ENCODE measurements around the gene COL9A3.
"Not testable (repeated sequence)": the region's sequence is repeated elsewhere in the genome, so short reads cannot be mapped to it uniquely, and the experiment has no call there.

The COL9A3 gene

DNA sequence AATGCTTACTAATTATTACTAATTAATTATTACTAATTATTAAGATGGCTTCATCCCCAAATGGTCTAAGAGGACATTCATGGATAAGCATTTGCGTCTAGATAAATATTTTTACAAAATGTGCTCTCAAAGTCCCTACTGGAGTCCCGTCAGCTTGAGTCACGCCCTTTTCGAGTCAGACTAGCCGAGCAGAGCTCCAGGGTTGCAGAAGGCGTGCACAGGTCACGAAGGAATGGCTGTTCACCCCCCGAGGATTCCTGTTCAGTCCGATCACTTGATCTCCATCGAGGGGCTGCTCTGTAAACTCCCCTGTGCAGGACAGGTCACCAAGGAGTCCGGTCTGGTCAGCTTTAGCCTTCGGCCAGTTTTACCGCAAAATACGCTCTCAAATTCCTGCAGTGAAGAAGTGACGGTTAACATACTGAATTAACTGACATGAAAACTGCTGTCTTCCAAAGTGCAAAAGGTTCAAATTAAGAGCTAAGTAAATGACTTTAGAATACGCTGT, 24.9 kb downstream of the COL9A3 start:
- H3K9ac ChIP-seq (ENCODE audit: low read length in 2 of 2), result no peak overlapping the region
- H3K36me3 ChIP-seq (ENCODE audit: control insufficient read depth in 2 of 2, insufficient read depth in 2 of 2, low read length in 2 of 2), result no peaks in the 10 kb centered on the region
- H3K9me3 ChIP-seq (ENCODE audit: control insufficient read depth in 2 of 2, low read length in 2 of 2), result no peaks in the 10 kb centered on the region
- H3K4me3 ChIP-seq (ENCODE audit: low read length in 2 of 2), result no peak overlapping the region
- no peaks in the 10 kb centered on the region for H3K4me1 ChIP-seq (ENCODE audit: control insufficient read depth, insufficient read depth, low read length)
- peaks cover 0 to 4% of the 10 kb centered on the region in 2 donors for H3K27me3 ChIP-seq (ENCODE audit: control insufficient read depth in 1 of 2, insufficient read depth in 2 of 2, low read length in 2 of 2)
- H3K27ac ChIP-seq (ENCODE audit: low read length), result no peak overlapping the region

DNA sequence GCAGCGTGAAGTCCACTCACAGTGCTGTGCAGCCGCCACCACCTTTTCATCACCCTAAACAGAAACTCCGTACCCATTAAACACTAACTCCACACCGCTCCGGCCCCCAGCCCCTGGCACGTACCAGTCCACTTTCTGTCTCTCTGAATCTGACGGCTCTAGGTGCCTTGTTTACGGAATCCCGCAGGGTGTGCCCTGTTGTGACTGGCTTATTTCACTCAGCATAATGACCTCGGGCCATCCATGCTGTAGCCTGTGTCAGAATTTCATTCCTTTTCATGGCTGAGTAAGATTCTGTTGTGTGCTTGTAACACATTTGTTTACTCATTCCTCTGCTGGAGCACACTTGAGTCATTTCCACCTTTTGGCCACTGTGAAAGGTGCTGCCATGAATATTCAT, 26.8 kb downstream of the COL9A3 start:
- Histone ChIP-seq H3K27me3 (ENCODE audit: control insufficient read depth in 1 of 2, insufficient read depth in 2 of 2, low read length in 2 of 2) (peaks cover 0 to 2% of the 10 kb centered on the region in 2 donors), H3K9me3 (ENCODE audit: control insufficient read depth in 2 of 2, low read length in 2 of 2) (no peaks in the 10 kb centered on the region), H3K27ac (ENCODE audit: low read length) (no peak overlapping the region), H3K4me3 (ENCODE audit: low read length in 2 of 2) (no peak overlapping the region), H3K4me1 (ENCODE audit: control insufficient read depth, insufficient read depth, low read length) (no peaks in the 10 kb centered on the region), H3K36me3 (ENCODE audit: control insufficient read depth in 2 of 2, insufficient read depth in 2 of 2, low read length in 2 of 2) (no peaks in the 10 kb centered on the region), H3K9ac (ENCODE audit: low read length in 2 of 2) (no peak overlapping the region)

DNA sequence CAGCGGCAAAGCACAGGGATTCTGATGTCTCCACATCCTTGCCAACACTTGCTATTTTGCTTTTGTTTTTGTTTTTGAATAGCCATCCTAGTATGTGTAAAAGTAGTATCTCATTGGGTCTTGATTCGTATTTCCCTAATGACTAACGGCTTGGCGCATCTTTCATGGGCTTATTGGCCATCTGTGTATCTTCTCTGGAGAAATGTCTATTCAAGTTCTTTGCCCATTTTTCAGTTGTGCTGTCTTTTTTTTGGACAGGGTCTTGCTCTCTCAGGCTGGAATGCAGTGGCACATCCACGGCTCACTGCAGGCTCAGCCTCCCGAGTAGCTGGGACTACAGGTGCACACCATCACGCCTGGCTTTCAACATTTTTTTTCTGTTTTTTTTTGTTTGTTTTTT, 27.3 kb downstream of the COL9A3 start:
- Histone ChIP-seq H3K4me3 (ENCODE audit: low read length in 2 of 2) (no peak overlapping the region), H3K9me3 (ENCODE audit: control insufficient read depth in 2 of 2, low read length in 2 of 2) (no peaks in the 10 kb centered on the region), H3K4me1 (ENCODE audit: control insufficient read depth, insufficient read depth, low read length) (no peaks in the 10 kb centered on the region), H3K9ac (ENCODE audit: low read length in 2 of 2) (no peak overlapping the region), H3K36me3 (ENCODE audit: control insufficient read depth in 2 of 2, insufficient read depth in 2 of 2, low read length in 2 of 2) (no peaks in the 10 kb centered on the region), H3K27ac (ENCODE audit: low read length) (no peak overlapping the region), H3K27me3 (ENCODE audit: control insufficient read depth in 1 of 2, insufficient read depth in 2 of 2, low read length in 2 of 2) (peaks cover 0 to 2% of the 10 kb centered on the region in 2 donors)

GRCh38 chr20:62845416-62846160, 28.7 kb downstream of the COL9A3 start:
- Histone ChIP-seq H3K27me3 (ENCODE audit: control insufficient read depth in 1 of 2, insufficient read depth in 2 of 2, low read length in 2 of 2) (no peaks in the 10 kb centered on the region), H3K9ac (ENCODE audit: low read length in 2 of 2) (no peak overlapping the region)

DNA sequence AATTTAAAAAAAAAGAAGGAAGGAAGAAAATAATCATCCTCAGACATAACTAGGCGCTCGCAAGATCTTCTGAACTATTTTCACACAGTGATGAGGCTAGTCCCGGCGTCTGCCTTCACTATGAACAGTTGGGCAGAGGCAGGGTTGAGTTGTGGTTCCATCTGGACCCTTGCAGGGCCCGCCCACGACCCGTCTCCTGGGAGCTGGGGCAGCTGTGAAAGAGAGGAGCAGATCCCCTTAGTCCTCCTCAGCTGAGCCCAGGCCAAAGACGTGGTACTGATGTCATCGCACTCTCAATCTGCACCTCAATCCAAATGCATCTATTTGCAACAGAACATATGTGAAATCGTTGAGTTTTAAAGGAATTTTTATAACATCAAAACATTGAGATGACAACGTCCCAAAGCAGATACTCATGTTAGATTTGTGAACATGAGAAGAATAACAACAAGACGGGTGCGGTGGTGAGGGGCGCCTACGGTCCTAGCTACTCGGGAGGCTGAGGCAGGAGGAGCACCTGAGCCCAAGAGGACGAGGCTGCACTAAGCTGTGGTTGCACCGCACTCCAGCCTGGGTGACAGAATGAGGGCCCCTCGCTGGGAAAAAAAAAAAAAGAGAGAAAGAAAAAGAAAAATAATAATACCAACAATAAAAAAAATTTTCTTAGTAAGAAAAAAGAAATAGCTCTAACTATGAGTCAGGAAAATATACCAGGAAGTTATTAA, 29.5 kb downstream of the COL9A3 start:
- H3K4me3 ChIP-seq (ENCODE audit: low read length in 2 of 2), result no peak overlapping the region
- H3K36me3 ChIP-seq (ENCODE audit: control insufficient read depth in 2 of 2, insufficient read depth in 2 of 2, low read length in 2 of 2), result no peaks in the 10 kb centered on the region
- no peaks in the 10 kb centered on the region for H3K4me1 ChIP-seq (ENCODE audit: control insufficient read depth, insufficient read depth, low read length)
- no peak overlapping the region for H3K9ac ChIP-seq (ENCODE audit: low read length in 2 of 2)
- no peaks in the 10 kb centered on the region for H3K9me3 ChIP-seq (ENCODE audit: control insufficient read depth in 2 of 2, low read length in 2 of 2)
- no peak overlapping the region for H3K27ac ChIP-seq (ENCODE audit: low read length)
- H3K27me3 ChIP-seq (ENCODE audit: control insufficient read depth in 1 of 2, insufficient read depth in 2 of 2, low read length in 2 of 2), result no peaks in the 10 kb centered on the region

More at GRCh38 chr20:62845416-62846160, 28.7 kb downstream of the COL9A3 start:
- Histone ChIP-seq H3K36me3 (ENCODE audit: control insufficient read depth in 2 of 2, insufficient read depth in 2 of 2, low read length in 2 of 2) (no peaks in the 10 kb centered on the region), H3K27ac (ENCODE audit: low read length) (no peak overlapping the region), H3K4me1 (ENCODE audit: control insufficient read depth, insufficient read depth, low read length) (no peaks in the 10 kb centered on the region), H3K4me3 (ENCODE audit: low read length in 2 of 2) (no peak overlapping the region), H3K9me3 (ENCODE audit: control insufficient read depth in 2 of 2, low read length in 2 of 2) (no peaks in the 10 kb centered on the region)

- H3K9ac ChIP-seq (ENCODE audit: low read length in 2 of 2); H3K27me3 ChIP-seq (ENCODE audit: control insufficient read depth in 1 of 2, insufficient read depth in 2 of 2, low read length in 2 of 2); H3K27ac ChIP-seq (ENCODE audit: low read length); H3K4me1 ChIP-seq (ENCODE audit: control insufficient read depth, insufficient read depth, low read length); H3K9me3 ChIP-seq (ENCODE audit: control insufficient read depth in 2 of 2, low read length in 2 of 2); H3K4me3 ChIP-seq (ENCODE audit: low read length in 2 of 2); H3K36me3 ChIP-seq (ENCODE audit: control insufficient read depth in 2 of 2, insufficient read depth in 2 of 2, low read length in 2 of 2): not testable (repeated sequence)
These were observed 32.1 kb downstream of the COL9A3 start for GRCh38 chr20:62848917-62849316.

- H3K4me1 ChIP-seq (ENCODE audit: control insufficient read depth, insufficient read depth, low read length), result no peaks in the 10 kb centered on the region
- H3K9ac ChIP-seq (ENCODE audit: low read length in 2 of 2), result no peak overlapping the region
- no peak overlapping the region for H3K27ac ChIP-seq (ENCODE audit: low read length)
- no peaks in the 10 kb centered on the region for H3K27me3 ChIP-seq (ENCODE audit: control insufficient read depth in 1 of 2, insufficient read depth in 2 of 2, low read length in 2 of 2)
- no peaks in the 10 kb centered on the region for H3K9me3 ChIP-seq (ENCODE audit: control insufficient read depth in 2 of 2, low read length in 2 of 2)
- H3K4me3 ChIP-seq (ENCODE audit: low read length in 2 of 2), result no peak overlapping the region
- H3K36me3 ChIP-seq (ENCODE audit: control insufficient read depth in 2 of 2, insufficient read depth in 2 of 2, low read length in 2 of 2), result peaks cover 0 to 3% of the 10 kb centered on the region in 2 donors
These were observed 32.6 kb downstream of the COL9A3 start for GRCh38 chr20:62849431-62849830.

GRCh38 chr20:62850333-62850974, 33.6 kb downstream of the COL9A3 start:
- Histone ChIP-seq H3K27ac (ENCODE audit: low read length) (no peak overlapping the region), H3K36me3 (ENCODE audit: control insufficient read depth in 2 of 2, insufficient read depth in 2 of 2, low read length in 2 of 2) (peaks cover 0 to 3% of the 10 kb centered on the region in 2 donors), H3K9me3 (ENCODE audit: control insufficient read depth in 2 of 2, low read length in 2 of 2) (no peaks in the 10 kb centered on the region), H3K4me3 (ENCODE audit: low read length in 2 of 2) (no peak overlapping the region), H3K27me3 (ENCODE audit: control insufficient read depth in 1 of 2, insufficient read depth in 2 of 2, low read length in 2 of 2) (no peaks in the 10 kb centered on the region), H3K4me1 (ENCODE audit: control insufficient read depth, insufficient read depth, low read length) (no peaks in the 10 kb centered on the region), H3K9ac (ENCODE audit: low read length in 2 of 2) (no peak overlapping the region)

DNA sequence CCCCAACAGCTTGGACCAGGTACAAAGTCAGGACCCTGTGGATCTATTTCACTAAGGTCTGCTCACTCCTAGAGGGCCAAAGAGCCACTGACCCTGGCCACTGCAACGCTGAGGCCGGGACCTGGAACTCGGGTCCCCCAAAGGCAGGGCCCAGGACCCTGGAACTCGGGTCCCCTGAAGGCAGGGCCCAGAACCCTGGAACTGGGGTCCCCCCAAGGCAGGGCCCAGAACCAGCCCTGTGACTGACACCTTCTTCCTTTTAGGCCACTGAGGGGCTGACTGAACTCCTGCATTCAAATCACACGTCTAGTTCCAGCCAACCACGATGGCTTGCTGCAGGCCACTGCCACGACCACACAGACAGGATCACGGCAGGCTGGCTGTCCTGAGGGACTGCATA, 35.3 kb downstream of the COL9A3 start:
- Histone ChIP-seq H3K27ac (ENCODE audit: low read length) (no peak overlapping the region), H3K36me3 (ENCODE audit: control insufficient read depth in 2 of 2, insufficient read depth in 2 of 2, low read length in 2 of 2) (peaks cover 5% of the 10 kb centered on the region in 2 donors), H3K27me3 (ENCODE audit: control insufficient read depth in 1 of 2, insufficient read depth in 2 of 2, low read length in 2 of 2) (no peaks in the 10 kb centered on the region), H3K9me3 (ENCODE audit: control insufficient read depth in 2 of 2, low read length in 2 of 2) (no peaks in the 10 kb centered on the region), H3K4me3 (ENCODE audit: low read length in 2 of 2) (no peak overlapping the region), H3K9ac (ENCODE audit: low read length in 2 of 2) (no peak overlapping the region), H3K4me1 (ENCODE audit: control insufficient read depth, insufficient read depth, low read length) (no peaks in the 10 kb centered on the region)

DNA sequence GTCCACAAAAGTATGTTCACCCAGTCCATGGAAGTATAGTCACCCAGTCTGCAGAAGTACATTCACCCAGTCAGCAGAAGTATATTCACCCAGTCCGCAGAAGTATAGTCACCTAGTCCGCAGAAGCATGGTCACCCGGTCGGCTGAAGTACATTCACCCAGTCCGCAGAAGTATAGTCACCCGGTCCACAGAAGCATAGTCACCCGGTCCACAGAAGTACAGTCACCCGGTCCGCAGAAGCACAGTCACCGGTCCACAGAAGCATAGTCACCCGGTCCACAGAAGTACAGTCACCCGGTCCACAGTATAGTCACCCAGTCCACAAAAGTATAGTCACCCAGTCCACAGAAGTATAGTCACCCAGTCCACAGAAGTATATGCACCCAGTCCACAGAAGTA, 36.0 kb downstream of the COL9A3 start:
- no peaks in the 10 kb centered on the region for H3K4me1 ChIP-seq (ENCODE audit: control insufficient read depth, insufficient read depth, low read length)
- H3K36me3 ChIP-seq (ENCODE audit: control insufficient read depth in 2 of 2, insufficient read depth in 2 of 2, low read length in 2 of 2), result peaks cover 6 to 8% of the 10 kb centered on the region in 2 donors
- H3K4me3 ChIP-seq (ENCODE audit: low read length in 2 of 2), result no peak overlapping the region
- H3K9ac ChIP-seq (ENCODE audit: low read length in 2 of 2), result no peak overlapping the region
- no peak overlapping the region for H3K27ac ChIP-seq (ENCODE audit: low read length)
- H3K27me3 ChIP-seq (ENCODE audit: control insufficient read depth in 1 of 2, insufficient read depth in 2 of 2, low read length in 2 of 2), result no peaks in the 10 kb centered on the region
- no peaks in the 10 kb centered on the region for H3K9me3 ChIP-seq (ENCODE audit: control insufficient read depth in 2 of 2, low read length in 2 of 2)
